GM13976 (cell line): ENCODE measurements around the gene SPECC1.

Source experiments
- DNase-seq: peaks from one replicate; pipeline ENCODE4 v3.0.0; 2012; ENCODE audit warnings: low spot score
- CTCF ChIP-seq: IDR thresholded peaks from 2 replicates; pipeline ENCODE4 v1.5.1; 2012; ENCODE audit warnings: borderline replicate concordance, mild to moderate bottlenecking; ENCODE audit not compliant: insufficient read depth; ENCODE audit errors: extremely low read depth, missing control alignments, control extremely low read depth
- in situ Hi-C: fragments of 300-500 bp; cut with MboI; formaldehyde crosslinking; loops from one replicate; pipeline ENCODE4 v1.12.0; 2022; ENCODE audit warnings: low sequenced_read_pairs, mixed read lengths, inconsistent platforms; ENCODE audit not compliant: unreplicated experiment

Gene SPECC1

GRCh38 chr17:20067711-20068110 lies 58.6 kb downstream of the SPECC1 start:
- DNase-seq: no peak
- no peak for TF ChIP-seq CTCF

GRCh38 chr17:20068445-20068844 lies 59.3 kb downstream of the SPECC1 start:
- DNase-seq: no peak
- TF ChIP-seq CTCF: no peak
- in situ Hi-C loops: no loop called here

More at GRCh38 chr17:20067711-20068110, 58.6 kb downstream of the SPECC1 start:
- in situ Hi-C loops: no loop called here

- in situ Hi-C loops: no loop called here
- DNase-seq: no peak
These were observed 62.9 kb downstream of the SPECC1 start for GRCh38 chr17:20071824-20072691.

GRCh38 chr17:20072692-20072992 lies 63.5 kb downstream of the SPECC1 start:
- DNase-seq: no peak
- in situ Hi-C loops: no loop called here
- TF ChIP-seq CTCF: no peak

More at GRCh38 chr17:20071824-20072691, 62.9 kb downstream of the SPECC1 start:
- no peak for TF ChIP-seq CTCF

- no peak for TF ChIP-seq CTCF
- DNase-seq: peak; percentile 55
- in situ Hi-C loops: no loop called here
These were observed 64.2 kb downstream of the SPECC1 start for GRCh38 chr17:20073055-20073979.

- DNase-seq: no peak
- in situ Hi-C loops: no loop called here
- TF ChIP-seq CTCF: no peak
These were observed 64.8 kb downstream of the SPECC1 start for GRCh38 chr17:20074001-20074400.
